Stomach (tissue), 4 donors: Measurements from ENCODE around the gene RPP25L.

Experiments
- CTCF ChIP-seq, 7 experiments: fragments of 450-650 bp in 4 of 7; fragments of 200-600 bp in 3 of 7; sonication (generic) in 3 of 7; IDR thresholded peaks; one replicate each; pipeline ENCODE4 v1.5.1; 2016 to 2019; ENCODE audit warnings: antibody characterized with exemption in 7 of 7, control low read depth in 2 of 7, mild to moderate bottlenecking in 1 of 7
- EP300 ChIP-seq: sonication (generic); formaldehyde crosslinking; IDR thresholded peaks from one replicate; pipeline ENCODE4 v1.6.1; 2017; ENCODE audit warnings: antibody characterized with exemption
- POLR2A ChIP-seq, 4 donors: fragments of 450-650 bp; IDR thresholded peaks; one replicate each; pipeline ENCODE4 v1.6.1; 2016; ENCODE audit warnings: antibody characterized with exemption in 4 of 4, control low read depth in 2 of 4, mild to moderate bottlenecking in 1 of 4, moderate library complexity in 1 of 4

DNA sequence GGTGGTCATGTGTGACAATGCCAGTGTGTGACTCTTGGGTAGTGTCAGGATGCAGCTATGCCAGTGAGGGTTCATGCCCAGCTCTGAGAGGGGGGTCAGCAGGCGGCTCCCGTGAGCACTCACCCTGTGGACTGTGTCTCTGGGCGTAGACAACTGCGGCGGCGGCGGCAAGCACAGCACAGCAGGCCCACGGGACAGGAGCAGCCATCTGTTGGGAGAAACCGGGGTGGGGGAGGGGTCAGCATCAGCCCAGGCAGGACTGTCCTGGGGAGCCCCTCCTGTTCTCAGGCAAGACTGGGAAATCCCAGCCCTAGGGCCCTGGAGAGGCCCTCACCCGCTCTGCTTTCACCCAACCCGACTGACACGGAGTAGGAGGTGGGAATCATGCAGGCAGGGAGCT lies 43.1 kb downstream of the RPP25L start:
- TF ChIP-seq CTCF (IDR thresholded peaks at IDR 0.05) (no peak), POLR2A (IDR thresholded peaks at IDR 0.05) (no peak), EP300 (no peak)
